OCI-M2 (cell line): Measurements from ENCODE around the gene SYCE3.

Experiments
- DNase-seq: peaks from one replicate; lab custom pipeline; 2025; ENCODE audit not compliant: unreplicated experiment; lab: John Stamatoyannopoulos, UW

Gene SYCE3

GRCh38 chr22:50600967-50601668 lies 38.4 kb upstream of the SYCE3 start:
- no peak for DNase-seq

GRCh38 chr22:50600538-50600937 lies 37.8 kb upstream of the SYCE3 start, which contains the start of gene MAPK8IP2:
Gene MAPK8IP2 (plus strand): TSS chr22:50600793. CDS start chr22:50600819, 26 bp downstream.
- no peak for DNase-seq

GRCh38 chr22:50599816-50600455 lies 37.2 kb upstream of the SYCE3 start:
- no peak for DNase-seq

GRCh38 chr22:50597097-50597496 lies 34.4 kb upstream of the SYCE3 start:
- DNase-seq, result no peak

GRCh38 chr22:50595189-50595588 lies 32.5 kb upstream of the SYCE3 start:
- no peak for DNase-seq

GRCh38 chr22:50587407-50587806 lies 24.7 kb upstream of the SYCE3 start:
- no peak for DNase-seq

- DNase-seq, result no peak
Measured at GRCh38 chr22:50586416-50586815, 23.7 kb upstream of the SYCE3 start.

GRCh38 chr22:50585781-50586180 lies 23.1 kb upstream of the SYCE3 start:
- no peak for DNase-seq

- no peak for DNase-seq
Measured at GRCh38 chr22:50585238-50585637, 22.5 kb upstream of the SYCE3 start.

GRCh38 chr22:50584106-50585096 lies 21.7 kb upstream of the SYCE3 start:
- no peak for DNase-seq

GRCh38 chr22:50583294-50583861 lies 20.7 kb upstream of the SYCE3 start:
- DNase-seq, result no peak

- peak; percentile 38 for DNase-seq
Measured at GRCh38 chr22:50582493-50583293, 20.0 kb upstream of the SYCE3 start, which contains the start of gene CHKB. Gene CHKB (minus strand): TSS chr22:50582849. CDS start chr22:50582781, 68 bp downstream.

GRCh38 chr22:50581950-50582492 lies 19.3 kb upstream of the SYCE3 start:
- DNase-seq, result no peak

- no peak for DNase-seq
Measured at GRCh38 chr22:50581031-50581949, 18.6 kb upstream of the SYCE3 start.

GRCh38 chr22:50579752-50580151 lies 17.0 kb upstream of the SYCE3 start:
- DNase-seq, result no peak

GRCh38 chr22:50578776-50579310 lies 16.1 kb upstream of the SYCE3 start:
- DNase-seq, result no peak

GRCh38 chr22:50577987-50578775 lies 15.5 kb upstream of the SYCE3 start, which contains the start of gene CPT1B:
Gene CPT1B (minus strand): TSS chr22:50578427. CDS start chr22:50577915, 512 bp downstream.
- no peak for DNase-seq

- no peak for DNase-seq
Measured at GRCh38 chr22:50577697-50577986, 14.9 kb upstream of the SYCE3 start.
